Prostate gland (tissue), 2 donors: ENCODE data around the gene C2orf92.

Source experiments
- CTCF ChIP-seq, 4 experiments: fragments of 200-600 bp in 2 of 4; fragments of 450-650 bp in 2 of 4; sonication (generic) in 2 of 4; IDR thresholded peaks; 1 replicate in 3 of 4; 2 replicates in 1 of 4; pipeline ENCODE4 v1.5.1; 2016 to 2019; ENCODE audit warnings: antibody characterized with exemption in 4 of 4, mild to moderate bottlenecking in 2 of 4, moderate library complexity in 2 of 4
- POLR2A ChIP-seq: fragments of 450-650 bp; IDR thresholded peaks from one replicate; pipeline ENCODE4 v1.6.1; 2016; ENCODE audit warnings: antibody characterized with exemption, mild to moderate bottlenecking
- POLR2AphosphoS5 ChIP-seq: sonication (generic); formaldehyde crosslinking; IDR thresholded peaks from one replicate; pipeline ENCODE4 v1.6.1; 2017; ENCODE audit warnings: antibody characterized with exemption

- TF ChIP-seq CTCF (IDR thresholded peaks at IDR 0.05) (peak in 3 of 4 experiments; percentile 31 to 69 (median 61)), POLR2A (peak; percentile 97), POLR2AphosphoS5 (peak; percentile 99)
Measured at GRCh38 chr2:97663962-97664635, 5.4 kb upstream of the C2orf92 start, which contains the start of gene ACTR1B.
